T-cell (primary cell): Measurements from ENCODE around the gene IRF2. TPM values are rescaled to one million over a fixed set of nuclear protein-coding genes. Genes with fewer than 3 reads are reported as not detected.
"Not testable (repeated sequence)": the region's sequence is repeated elsewhere in the genome, so short reads cannot be mapped to it uniquely, and the experiment has no call there.

Source experiments
- ATAC-seq, 4 experiments: fragments of 200-7000 bp in 3 of 4; fragments of 150-1000 bp in 1 of 4; cut with Tn5 transposase; replicated peaks in 1 of 4; 1 replicate in 3 of 4; 2 replicates in 1 of 4; pipeline ENCODE4 v1.10.0; 2021; ENCODE audit warnings: moderate library complexity in 3 of 4, mild to moderate bottlenecking in 2 of 4, moderate number of reproducible peaks in 1 of 4
- CTCF ChIA-PET, 2 donors: fragments of 300-600 bp; sonication (Branson Sonifier 250); formaldehyde crosslinking; loops; one replicate each; lab custom pipeline; 2022; ENCODE audit warnings: antibody characterized with exemption in 2 of 2; lab: Charles Lee
- POLR2A ChIA-PET, 2 donors: fragments of 300-600 bp; sonication (Branson Sonifier 250); formaldehyde crosslinking; loops; one replicate each; lab custom pipeline; 2022; ENCODE audit warnings: antibody characterized with exemption in 2 of 2; lab: Charles Lee
- DNase-seq, 35 experiments: peaks; one replicate each; pipeline versions ENCODE4 v3.0.0 to v3.0.0-alpha.2; 2013 to 2023
- H3K27ac ChIP-seq: one replicate; pipeline ENCODE4 v1.5.1; 2013; ENCODE audit warnings: low read length
- H3K27me3 ChIP-seq, 2 experiments: replicated peaks in 1 of 2; 1 replicate in 1 of 2; 2 replicates in 1 of 2; pipeline versions ENCODE4 v1.6.1 to v1.7.0; 2013; ENCODE audit warnings: low read length in 1 of 2, mixed read lengths in 1 of 2; ENCODE audit not compliant: control insufficient read depth in 2 of 2, insufficient read depth in 2 of 2; ENCODE audit errors: extremely low read depth in 1 of 2
- H3K36me3 ChIP-seq, 2 donors: 1 replicate in 1 of 2; 2 replicates in 1 of 2; pipeline versions ENCODE4 v1.6.1 to v1.7.0; 2013; ENCODE audit warnings: low read length in 1 of 2; ENCODE audit not compliant: control insufficient read depth in 2 of 2, insufficient read depth in 1 of 2; ENCODE audit errors: extremely low read depth in 1 of 2
- H3K4me1 ChIP-seq, 2 experiments: 1 replicate in 1 of 2; 2 replicates in 1 of 2; pipeline versions ENCODE4 v1.6.1 to v1.7.0; 2013; ENCODE audit warnings: low read length in 2 of 2, mixed read lengths in 1 of 2; ENCODE audit not compliant: insufficient read depth in 2 of 2, control insufficient read depth in 1 of 2; ENCODE audit errors: extremely low read depth in 1 of 2
- H3K4me3 ChIP-seq, 2 donors: 1 replicate in 1 of 2; 2 replicates in 1 of 2; pipeline versions ENCODE4 v1.5.1 to v1.7.0; 2013; ENCODE audit warnings: mild to moderate bottlenecking in 2 of 2, low read length in 1 of 2, moderate library complexity in 1 of 2; ENCODE audit not compliant: control insufficient read depth in 1 of 2; ENCODE audit errors: extremely low read depth in 1 of 2
- H3K9me3 ChIP-seq: 2 replicates; pipeline ENCODE4 v1.7.0; 2013
- H3K27ac Mint-ChIP-seq, 2 donors: one replicate each; pipeline ENCODE4 v1.8.0; 2020 to 2021; ENCODE audit warnings: mild to moderate bottlenecking in 2 of 2, mixed read lengths in 2 of 2
- H3K27me3 Mint-ChIP-seq, 2 donors: one replicate each; pipeline ENCODE4 v1.8.0; 2021 to 2022; ENCODE audit warnings: mixed read lengths in 2 of 2
- H3K36me3 Mint-ChIP-seq: one replicate; pipeline ENCODE4 v1.8.0; 2021; ENCODE audit warnings: mixed read lengths
- H3K4me1 Mint-ChIP-seq, 3 donors: one replicate each; pipeline ENCODE4 v1.8.0; 2020 to 2022; ENCODE audit warnings: mixed read lengths in 3 of 3, mild to moderate bottlenecking in 1 of 3
- H3K4me3 Mint-ChIP-seq, 3 donors: one replicate each; pipeline ENCODE4 v1.8.0; 2020 to 2022; ENCODE audit warnings: mild to moderate bottlenecking in 3 of 3, mixed read lengths in 3 of 3, moderate library complexity in 3 of 3
- H3K9me3 Mint-ChIP-seq, 3 donors: one replicate each; pipeline ENCODE4 v1.8.0; 2020 to 2022; ENCODE audit warnings: mixed read lengths in 3 of 3
- WGBS: methylation state at CpG from one replicate; pipeline ENCODE4 v1.1.5; 2013; ENCODE audit warnings: missing lambda C conversion rate; ENCODE audit not compliant: insufficient coverage; 5-methylcytosine and 5-hydroxymethylcytosine counted together
- total RNA-seq, 35 experiments: library from RNA in 6 of 35; stranded (reverse) in 6 of 35; fragments of 120-200 nt in 1 of 35; gene quantifications; one replicate each; pipeline versions ENCODE4 v1.2.1 to v1.2.4 and lab custom pipeline; 2013 to 2026

IRF2 gene
- total RNA-seq, 5 donors from 2014 or later (not counting 1 experiment from before 2014, with no cell fraction given) = 45.5 to 73.4 (median 59.1) TPM

DNA sequence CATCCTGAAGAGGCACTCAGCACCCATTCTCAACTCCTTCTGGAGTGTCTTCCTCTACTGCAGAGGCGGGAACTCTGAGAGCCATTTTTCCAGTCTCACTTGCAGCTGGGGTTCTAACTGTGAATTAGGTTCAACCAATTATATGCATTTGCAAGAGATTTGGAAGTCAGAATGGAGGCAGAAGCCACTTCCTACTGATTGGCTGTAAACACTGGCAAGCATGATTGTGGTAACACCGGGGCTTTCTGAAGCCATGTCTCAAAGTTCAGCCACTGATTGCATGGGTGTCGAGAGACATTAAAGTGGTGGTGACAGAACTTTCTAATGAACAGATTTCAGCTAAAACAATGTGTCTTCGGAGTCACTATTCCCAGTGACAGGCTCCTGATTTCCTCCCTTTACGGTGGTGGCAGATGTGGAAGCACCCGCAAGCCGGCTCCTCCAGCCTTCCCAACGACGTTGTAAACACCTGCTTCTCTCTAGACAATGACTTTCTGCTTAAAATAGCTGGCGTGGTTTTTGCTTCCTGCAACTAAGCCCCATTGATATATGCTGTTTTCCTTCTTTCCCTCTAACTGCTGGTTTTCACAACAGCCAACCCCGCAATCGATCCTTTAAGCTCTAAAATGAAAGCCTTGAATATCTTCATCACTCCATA is 92.0 kb downstream of the IRF2 start:
- H3K9me3 ChIP-seq = no peaks in the 10 kb centered on the region
- no peaks in the 10 kb centered on the region for H3K27me3 ChIP-seq
- peaks cover 43 to 45% of the 10 kb centered on the region in 2 experiments for H3K4me1 ChIP-seq
- DNase-seq (peak in 5 of 35 experiments; percentile 1 to 41 (median 18)), ATAC-seq (peak in 2 of 4 experiments; percentile 32 to 42)
- Mint-ChIP-seq H3K4me3 (peak overlapping the region in 1 of 3 donors; percentile 31), H3K27me3 (no peaks in the 10 kb centered on the region), H3K9me3 (no peaks in the 10 kb centered on the region), H3K36me3 (peaks cover 26% of the 10 kb centered on the region), H3K4me1 (peaks cover 62 to 68% (median 65%) of the 10 kb centered on the region in 3 donors), H3K27ac (peak overlapping the region; percentile 50 to 62)
- POLR2A ChIA-PET = no interaction called here
- H3K4me3 ChIP-seq = no peak overlapping the region
- no peak overlapping the region for H3K27ac ChIP-seq
- peaks cover 0 to 7% of the 10 kb centered on the region in 2 donors for H3K36me3 ChIP-seq
- WGBS = 48% methylated on average over 8 of the region's 12 CpGs
- CTCF ChIA-PET = interaction anchor here in 1 of 2 donors (0.6 kb wide), 1 partner anchor 12 kb away, joined by 3 read pairs; no protein-coding TSS in a partner anchor

DNA sequence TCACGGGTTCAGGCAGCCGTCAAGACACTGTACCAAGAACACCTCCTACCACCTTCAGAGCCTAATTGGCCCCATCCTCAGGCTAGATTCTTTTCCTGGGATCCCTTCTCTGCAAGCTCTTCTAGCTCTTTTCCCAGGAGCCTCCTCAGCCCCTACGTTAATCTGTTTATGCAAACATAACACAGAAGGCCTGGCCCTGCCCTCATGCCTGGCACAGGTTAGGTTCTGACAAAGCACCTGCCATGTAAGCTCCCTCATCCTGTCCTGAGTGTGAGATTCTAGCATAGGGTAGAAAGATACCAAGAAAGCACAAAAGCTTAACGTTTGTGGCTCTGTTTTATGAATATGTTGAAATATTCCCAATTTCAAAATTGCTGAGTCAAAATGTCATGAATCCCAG is 93.6 kb downstream of the IRF2 start:
- H3K9me3 Mint-ChIP-seq = no peaks in the 10 kb centered on the region
- H3K4me1 ChIP-seq = peaks cover 30 to 34% of the 10 kb centered on the region in 2 experiments
- WGBS = 96% methylated on average over 3 of the region's 4 CpGs
- H3K27ac ChIP-seq = no peak overlapping the region
- no peaks in the 10 kb centered on the region for H3K27me3 Mint-ChIP-seq
- no peaks in the 10 kb centered on the region for H3K9me3 ChIP-seq
- no peaks in the 10 kb centered on the region for H3K27me3 ChIP-seq
- POLR2A ChIA-PET = interaction anchor here in 1 of 2 donors (0.5 to 0.6 kb wide), 3 partner anchors 29 to 630 kb away, joined by 3 to 4 read pairs (median 3); no protein-coding TSS in a partner anchor
- no peak for DNase-seq
- peaks cover 11% of the 10 kb centered on the region for H3K36me3 Mint-ChIP-seq
- H3K36me3 ChIP-seq = no peaks in the 10 kb centered on the region
- peaks cover 46 to 52% (median 49%) of the 10 kb centered on the region in 3 donors for H3K4me1 Mint-ChIP-seq
- no peak overlapping the region for H3K4me3 ChIP-seq
- no peak overlapping the region for H3K27ac Mint-ChIP-seq
- no peak overlapping the region for H3K4me3 Mint-ChIP-seq
- ATAC-seq = no peak
- CTCF ChIA-PET = interaction anchor here in 1 of 2 donors (1.1 kb wide), 1 partner anchor 128 kb away, joined by 3 read pairs; no protein-coding TSS in a partner anchor

DNA sequence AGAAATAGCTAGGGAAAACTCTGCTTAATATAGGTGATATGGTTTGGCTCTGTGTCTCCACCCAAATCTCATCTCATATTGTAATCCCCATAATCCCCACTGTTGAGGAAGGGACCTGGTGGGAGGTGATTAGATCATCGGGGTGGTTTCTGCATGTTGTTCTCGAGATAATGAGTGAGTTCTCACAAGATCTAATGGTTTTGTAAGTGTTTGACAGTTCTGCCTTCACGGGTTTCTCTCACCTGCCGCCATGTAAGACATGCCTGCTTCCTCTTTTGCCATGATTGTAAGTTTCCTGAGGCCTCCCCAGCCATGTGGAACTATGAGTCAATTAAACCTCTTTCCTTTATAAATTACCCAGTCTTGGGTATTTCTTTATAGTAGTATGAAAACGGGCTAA is 94.1 kb downstream of the IRF2 start:
- not testable (repeated sequence) for H3K27me3 ChIP-seq, ATAC-seq, H3K27ac ChIP-seq, H3K36me3 Mint-ChIP-seq, H3K27me3 Mint-ChIP-seq, H3K4me3 ChIP-seq, DNase-seq, H3K27ac Mint-ChIP-seq, H3K9me3 Mint-ChIP-seq, H3K9me3 ChIP-seq, H3K4me3 Mint-ChIP-seq, H3K36me3 ChIP-seq
- no CpG with 5 or more reads among the region's 5 CpGs for WGBS
- H3K4me1 Mint-ChIP-seq = peaks cover 41 to 47% (median 44%) of the 10 kb centered on the region in 3 donors
- POLR2A ChIA-PET = interaction anchor here in 1 of 2 donors (0.5 kb wide), 1 partner anchor 29 kb away, joined by 4 read pairs; no protein-coding TSS in a partner anchor
- peaks cover 28 to 31% of the 10 kb centered on the region in 2 experiments for H3K4me1 ChIP-seq
- CTCF ChIA-PET = interaction anchor here in 1 of 2 donors (1.1 kb wide), 1 partner anchor 128 kb away, joined by 3 read pairs; no protein-coding TSS in a partner anchor

DNA sequence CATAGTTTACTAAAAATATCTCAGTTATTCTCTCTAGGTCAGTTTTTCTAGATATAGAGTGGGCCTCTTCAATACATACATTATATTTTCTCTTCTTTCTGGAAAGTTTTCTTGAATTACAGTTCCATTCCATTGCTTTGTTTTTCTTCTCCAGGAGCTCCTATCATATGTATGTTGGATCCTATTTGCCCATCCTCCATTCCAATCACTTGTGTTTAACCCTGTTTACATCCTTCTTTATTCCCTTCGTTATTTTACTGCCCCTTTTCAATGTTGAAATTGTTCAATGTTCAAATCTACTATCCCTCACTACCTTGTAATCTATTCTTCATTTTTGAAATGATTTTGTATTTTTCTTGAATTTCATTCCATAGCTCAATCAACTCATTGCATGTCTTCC is 97.4 kb downstream of the IRF2 start:
- Mint-ChIP-seq H3K9me3 (no peaks in the 10 kb centered on the region), H3K27ac (no peak overlapping the region), H3K4me3 (no peak overlapping the region), H3K36me3 (peaks cover 6% of the 10 kb centered on the region), H3K27me3 (no peaks in the 10 kb centered on the region), H3K4me1 (peaks cover 9 to 16% (median 11%) of the 10 kb centered on the region in 3 donors)
- Histone ChIP-seq H3K4me1 (peaks cover 2 to 6% of the 10 kb centered on the region in 2 experiments), H3K27ac (no peak overlapping the region), H3K36me3 (no peaks in the 10 kb centered on the region), H3K4me3 (no peak overlapping the region), H3K27me3 (no peaks in the 10 kb centered on the region), H3K9me3 (no peaks in the 10 kb centered on the region)
- DNase-seq (no peak), ATAC-seq (no peak)
- CTCF ChIA-PET = interaction anchor here in 1 of 2 donors (0.7 kb wide), 1 partner anchor 458 kb away, joined by 3 read pairs; no protein-coding TSS in a partner anchor
- WGBS = no CpG with 5 or more reads among the region's 1 CpG
- POLR2A ChIA-PET = interaction anchor here in 1 of 2 donors (0.6 kb wide), 1 partner anchor 242 kb away, joined by 3 read pairs; no protein-coding TSS in a partner anchor

DNA sequence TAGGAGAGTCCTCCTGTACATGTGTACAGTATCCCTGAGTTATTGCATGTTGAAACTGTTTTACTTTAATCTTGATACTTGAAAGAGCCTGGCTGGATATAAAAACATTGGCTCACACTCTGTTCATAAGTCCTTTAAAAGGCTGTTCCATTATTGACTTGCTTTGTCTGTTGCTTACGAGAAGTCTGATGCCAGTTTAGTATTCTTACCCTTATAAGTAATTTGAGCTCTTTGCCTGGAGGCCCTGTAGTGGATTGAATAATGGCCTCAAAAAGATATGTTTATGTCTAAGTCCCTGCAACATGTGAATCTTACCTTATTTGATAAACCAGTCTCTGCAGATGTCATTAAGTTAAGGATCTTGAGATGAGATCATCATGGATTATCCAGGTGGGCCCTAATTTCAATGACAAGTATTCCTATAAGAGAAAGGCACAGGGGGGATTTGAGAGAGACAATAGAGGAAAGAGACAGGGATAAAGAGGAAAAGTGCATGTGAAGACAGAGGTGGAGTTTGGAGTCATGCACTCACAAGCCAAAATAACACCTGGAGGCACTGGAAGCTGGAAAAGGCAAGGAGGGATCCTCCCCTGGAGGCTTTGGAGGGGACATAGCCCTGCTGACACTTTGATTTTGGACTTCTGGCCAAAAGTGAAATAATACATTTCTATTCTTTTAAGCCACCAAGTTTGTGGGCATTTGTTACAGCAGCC is 98.1 kb downstream of the IRF2 start:
- POLR2A ChIA-PET = interaction anchor here in 1 of 2 donors (0.6 to 0.7 kb wide), 2 partner anchors 108 to 243 kb away, joined by 3 to 5 read pairs; no protein-coding TSS in a partner anchor
- CTCF ChIA-PET = interaction anchor here in 1 of 2 donors (0.6 to 0.7 kb wide), 2 partner anchors 156 to 459 kb away, joined by 3 read pairs; no protein-coding TSS in a partner anchor
- H3K27ac Mint-ChIP-seq = no peak overlapping the region
- H3K9me3 ChIP-seq = no peaks in the 10 kb centered on the region
- no peak overlapping the region for H3K4me3 Mint-ChIP-seq
- H3K4me1 Mint-ChIP-seq = peaks cover 5 to 9% (median 6%) of the 10 kb centered on the region in 3 donors
- H3K27ac ChIP-seq = no peak overlapping the region
- H3K4me1 ChIP-seq = peaks cover 0 to 4% of the 10 kb centered on the region in 2 experiments
- no peaks in the 10 kb centered on the region for H3K27me3 ChIP-seq
- H3K27me3 Mint-ChIP-seq = no peaks in the 10 kb centered on the region
- ATAC-seq (no peak), DNase-seq (no peak)
- peaks cover 6% of the 10 kb centered on the region for H3K36me3 Mint-ChIP-seq
- no peaks in the 10 kb centered on the region for H3K9me3 Mint-ChIP-seq
- H3K36me3 ChIP-seq = no peaks in the 10 kb centered on the region
- WGBS = no CpG with 5 or more reads among the region's 1 CpG
- no peak overlapping the region for H3K4me3 ChIP-seq

DNA sequence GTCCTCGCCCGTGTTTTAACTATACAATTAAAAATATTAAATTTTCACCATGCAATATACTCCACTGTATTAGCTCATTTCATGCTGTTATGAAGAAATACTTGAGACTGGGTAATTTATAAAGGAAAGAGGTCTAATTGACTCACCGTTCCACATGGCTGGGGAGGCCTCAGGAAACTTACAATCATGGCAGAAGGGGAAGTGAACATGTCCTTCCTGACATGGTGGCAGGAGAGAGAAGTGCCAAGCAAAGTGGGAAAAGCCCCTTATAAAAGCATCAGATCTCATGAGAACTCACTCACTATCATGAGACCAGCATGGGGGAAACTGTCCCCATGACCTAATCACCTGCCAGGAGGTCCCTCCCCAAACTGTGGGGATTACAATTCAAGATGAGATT is 98.7 kb downstream of the IRF2 start:
- ATAC-seq, H3K4me3 Mint-ChIP-seq, CTCF ChIA-PET, H3K27ac ChIP-seq, DNase-seq, H3K27me3 ChIP-seq, H3K36me3 Mint-ChIP-seq, H3K4me1 Mint-ChIP-seq, H3K4me3 ChIP-seq, H3K27ac Mint-ChIP-seq, H3K36me3 ChIP-seq, H3K9me3 Mint-ChIP-seq, H3K4me1 ChIP-seq, H3K9me3 ChIP-seq, POLR2A ChIA-PET, H3K27me3 Mint-ChIP-seq: not testable (repeated sequence)
- no CpG with 5 or more reads among the region's 3 CpGs for WGBS
